ENCODE results near the gene SRP14.

Gene SRP14

DNA sequence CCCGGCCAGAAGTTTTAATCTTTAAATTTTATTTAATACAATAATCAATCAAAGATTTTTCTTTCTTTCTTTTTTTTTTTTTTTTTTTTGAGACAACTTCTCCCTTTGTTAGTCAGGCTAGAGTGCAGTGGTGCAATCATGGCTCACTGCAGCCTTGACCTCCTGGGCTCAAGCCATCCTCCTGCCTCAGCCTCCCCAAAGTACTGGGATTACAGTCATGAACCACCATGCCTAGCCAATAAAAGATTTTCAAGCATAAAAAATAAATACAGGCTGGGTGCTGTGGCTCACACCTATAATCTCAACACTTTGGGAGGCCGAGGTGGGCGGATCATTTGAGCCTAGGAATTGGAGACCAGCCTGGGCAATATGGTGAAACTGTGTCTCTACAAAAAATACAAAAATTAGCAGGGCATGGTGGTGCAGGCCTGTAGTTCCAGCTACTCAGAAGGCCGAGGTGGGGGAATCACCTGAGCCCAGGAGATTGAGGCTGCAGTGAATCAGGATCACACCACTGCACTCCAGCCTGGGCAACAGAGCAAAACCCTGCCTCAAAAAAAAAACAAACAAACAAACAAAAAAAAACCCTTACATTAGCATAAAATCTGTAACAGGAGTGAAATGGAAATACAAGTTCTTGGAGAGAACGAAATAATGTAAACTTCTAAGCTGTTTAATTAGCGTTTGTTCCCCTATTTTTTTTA, 29.1 kb upstream of the SRP14 start:
- DNase-seq (ENCODE audit: low spot score), result no peak

DNA sequence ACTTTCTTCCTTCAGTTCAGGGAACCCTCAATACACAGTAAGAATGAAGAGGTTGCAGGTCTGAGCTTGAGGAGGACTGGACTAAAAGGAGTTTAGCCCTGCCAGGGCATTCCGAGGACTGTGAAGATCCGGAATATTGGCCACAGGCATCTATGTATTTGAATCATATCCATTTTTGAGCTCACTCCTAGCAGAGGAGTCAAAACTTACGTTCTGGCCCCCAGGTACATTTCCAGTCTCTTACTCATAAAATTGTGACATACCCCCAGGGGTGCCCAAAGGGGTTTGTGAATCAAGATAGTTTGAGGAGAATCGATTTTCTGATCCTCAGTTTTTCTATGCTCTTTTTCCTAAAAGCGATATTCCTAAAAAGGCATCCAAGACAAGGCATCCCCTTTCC, 27.6 kb upstream of the SRP14 start:
- DNase-seq (ENCODE audit: low spot score), result no peak

DNA sequence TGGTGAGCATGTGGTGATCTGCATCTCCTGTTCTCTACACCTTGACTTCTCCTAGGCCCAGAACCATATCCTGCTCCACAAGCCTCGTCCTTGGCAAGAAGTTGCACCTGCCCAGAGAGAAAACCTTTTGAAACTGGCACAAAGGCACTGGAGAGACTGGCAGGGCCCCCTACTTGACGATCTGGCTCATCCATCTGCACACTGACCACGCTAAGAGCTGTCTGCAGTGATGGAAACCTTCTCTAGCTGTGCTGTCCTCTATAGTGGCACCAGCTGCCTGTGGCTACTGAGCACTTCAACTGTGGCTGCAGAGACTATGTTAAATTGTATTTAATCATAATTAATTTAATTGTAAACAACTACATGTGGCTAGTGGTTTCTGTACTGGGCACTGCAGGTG, 26.2 kb upstream of the SRP14 start:
- no peak for DNase-seq (ENCODE audit: low spot score)

DNA sequence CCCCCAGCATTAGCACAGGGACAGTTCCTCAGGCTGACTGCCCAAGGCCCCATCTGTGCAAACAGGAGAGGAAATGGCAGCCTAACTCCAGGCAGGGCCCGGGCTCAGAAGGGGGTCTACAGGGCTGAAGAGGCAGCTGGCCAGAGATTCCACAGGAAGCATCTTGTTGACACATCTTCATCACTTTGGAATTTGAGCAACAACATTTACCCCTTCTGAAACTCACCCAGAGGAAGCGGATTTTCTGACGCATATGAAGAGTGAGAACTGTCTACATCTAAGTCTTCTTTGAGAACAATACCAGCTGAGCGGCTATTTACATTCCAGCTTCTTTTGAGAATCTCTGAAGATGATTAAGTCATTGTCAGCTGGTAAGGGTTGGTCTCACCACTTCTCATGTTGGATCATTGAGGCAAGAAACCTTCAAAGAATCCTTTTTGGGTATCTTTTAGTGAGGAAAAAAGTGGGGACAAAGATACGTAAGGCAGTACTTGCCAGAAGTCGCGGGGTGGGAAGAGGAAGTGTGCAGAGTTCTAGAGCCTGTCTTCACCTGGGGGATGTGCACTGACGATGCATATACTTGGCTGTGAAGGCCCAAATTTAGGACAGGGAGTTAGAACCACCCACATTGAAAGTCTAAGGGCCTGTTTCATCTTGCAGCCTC, 25.4 kb upstream of the SRP14 start:
- no peak for DNase-seq (ENCODE audit: low spot score)

DNA sequence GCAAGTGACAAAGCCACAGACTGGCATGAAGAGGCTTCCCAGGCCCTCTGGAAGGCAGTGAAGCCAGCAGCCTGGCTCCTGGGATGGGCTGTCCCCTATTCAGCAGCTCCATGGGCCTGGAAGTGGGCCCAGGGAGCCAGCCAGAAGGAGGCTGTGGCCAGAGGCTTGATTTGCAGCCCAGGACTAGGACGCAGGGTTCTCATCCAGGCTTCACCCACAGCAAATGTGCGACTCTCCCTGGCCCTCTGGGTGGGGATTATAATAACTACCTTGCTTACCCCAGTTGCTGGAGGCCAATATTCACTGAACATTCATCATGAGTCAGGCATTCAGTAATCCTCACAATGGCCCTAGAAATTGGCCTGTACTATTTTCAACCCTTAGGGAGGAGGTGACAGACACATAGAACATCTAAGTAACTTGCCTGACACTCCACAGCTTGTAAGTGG, 24.6 kb upstream of the SRP14 start:
- peak; percentile 62 for DNase-seq (ENCODE audit: low spot score)

DNA sequence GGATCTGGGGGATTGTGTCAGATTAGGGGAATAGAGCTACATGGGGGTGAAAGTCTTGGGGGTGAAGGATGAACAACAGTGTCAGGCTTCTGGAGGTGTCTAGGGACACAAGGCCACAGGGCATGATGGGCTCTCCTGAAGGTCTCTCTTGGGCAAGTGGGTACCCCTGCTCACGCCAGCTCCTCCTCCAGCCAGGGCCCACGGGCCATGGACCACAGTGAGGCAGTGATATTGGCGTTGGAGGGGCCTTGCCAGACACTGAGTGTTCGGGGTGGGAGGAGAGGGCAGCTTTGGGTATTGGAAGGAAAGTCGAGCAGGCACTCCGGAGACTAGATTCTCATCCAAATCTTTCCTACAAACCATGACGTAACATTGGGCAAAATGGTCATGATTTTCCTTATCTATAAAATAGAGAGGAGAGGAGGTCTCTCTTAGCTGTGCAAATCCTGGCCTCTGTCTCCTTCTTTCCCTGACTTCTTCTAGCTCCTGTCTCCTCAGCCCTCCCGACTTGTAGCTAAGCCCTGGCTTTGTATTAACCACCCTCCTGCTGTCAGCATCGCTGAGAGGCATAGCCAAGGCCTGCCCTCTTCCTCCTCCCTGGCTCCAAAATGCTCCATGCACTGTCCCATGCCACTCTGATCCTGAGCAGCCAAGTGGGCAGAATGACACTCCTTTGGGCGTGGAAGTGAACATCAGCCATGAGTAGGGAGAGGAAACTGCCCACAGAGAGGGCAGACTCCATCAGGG, 24.0 kb upstream of the SRP14 start:
- no peak for DNase-seq (ENCODE audit: low spot score)

DNA sequence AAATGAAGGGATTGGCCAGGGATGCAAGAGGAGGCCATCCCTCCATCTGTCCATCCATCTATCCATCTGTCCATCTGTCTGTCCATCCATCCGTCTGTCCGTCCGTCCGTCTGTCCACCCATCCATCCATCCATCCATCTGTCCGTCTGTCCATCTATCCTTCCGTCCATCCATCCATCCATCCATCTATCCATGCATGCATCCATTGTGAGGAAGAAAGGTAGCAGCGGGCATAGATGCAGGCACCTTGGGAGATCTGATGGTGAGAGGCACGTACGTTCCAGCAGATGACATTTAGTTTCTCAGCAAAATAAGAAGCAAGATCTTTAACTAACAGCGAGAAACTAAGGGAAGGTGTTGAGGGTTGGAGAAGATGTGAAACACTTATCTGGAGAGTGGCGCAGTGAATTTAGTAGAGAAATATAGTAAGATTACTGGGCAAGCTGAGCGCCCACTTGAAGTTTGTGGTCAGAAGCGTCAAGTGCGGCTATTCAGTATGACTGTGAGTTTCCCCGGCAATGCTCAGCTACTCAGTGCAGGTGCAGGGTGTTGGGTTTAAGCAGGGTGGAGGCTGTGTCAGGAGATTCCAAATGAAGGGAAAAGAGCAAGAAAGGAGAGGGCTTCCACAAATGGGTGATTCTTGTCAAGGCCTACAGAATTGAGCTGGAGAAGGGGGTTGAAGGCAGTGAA, 22.4 kb upstream of the SRP14 start:
- no peak for DNase-seq (ENCODE audit: low spot score)

DNA sequence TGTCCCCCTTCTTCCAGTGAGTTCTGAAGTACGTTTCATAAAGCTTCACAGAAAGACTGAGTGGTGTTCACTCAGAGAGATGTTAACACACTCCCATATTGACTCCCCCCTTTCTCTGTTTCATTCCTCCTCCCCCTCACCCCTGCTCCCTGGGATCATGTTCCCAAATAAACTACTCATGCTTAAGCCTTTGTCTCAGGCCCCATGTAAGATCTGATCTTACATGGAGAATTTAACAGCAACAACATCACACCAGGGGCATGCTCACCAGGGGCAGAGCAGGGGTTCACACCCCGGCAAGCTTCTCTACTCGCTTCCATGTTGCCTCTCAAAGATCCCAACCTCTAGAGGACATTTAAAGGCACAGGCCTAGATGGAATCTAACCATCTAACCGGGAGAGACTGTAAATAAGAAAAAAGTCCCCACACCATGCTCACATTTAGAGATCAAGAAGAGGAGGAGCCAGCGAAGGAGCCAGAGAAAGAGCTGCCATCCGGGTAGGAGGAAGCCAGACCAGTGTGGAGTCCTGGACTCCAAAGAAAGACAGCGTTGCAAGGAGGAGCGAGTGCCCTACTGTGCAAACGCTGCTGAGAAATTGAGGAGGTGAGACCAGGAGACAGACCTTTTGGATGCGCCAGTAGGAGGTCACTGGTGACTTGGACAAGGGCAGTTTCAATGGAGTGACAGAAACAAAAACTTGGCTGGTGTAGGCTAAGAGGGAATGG, 21.4 kb upstream of the SRP14 start:
- DNase-seq (ENCODE audit: low spot score), result no peak

DNA sequence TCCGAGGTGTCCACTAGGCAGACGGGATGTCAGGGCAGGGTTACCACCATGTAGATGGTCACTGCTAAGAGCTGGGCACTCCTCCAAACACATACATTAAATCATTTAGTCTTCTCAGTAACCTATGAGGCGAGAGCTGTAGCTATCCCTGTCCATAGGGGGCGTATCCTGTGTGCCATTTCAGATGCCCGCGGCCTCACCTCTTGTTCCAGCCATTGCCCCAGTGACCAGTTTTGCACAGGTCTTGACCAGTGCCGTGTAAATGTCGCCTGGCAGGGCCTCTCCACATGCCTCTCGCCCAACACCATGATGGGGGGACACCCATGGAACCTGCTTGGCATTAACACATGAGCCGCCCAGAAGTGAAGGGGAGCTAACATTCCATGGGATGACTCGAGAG, 20.8 kb upstream of the SRP14 start:
- DNase-seq (ENCODE audit: low spot score), result no peak

DNA sequence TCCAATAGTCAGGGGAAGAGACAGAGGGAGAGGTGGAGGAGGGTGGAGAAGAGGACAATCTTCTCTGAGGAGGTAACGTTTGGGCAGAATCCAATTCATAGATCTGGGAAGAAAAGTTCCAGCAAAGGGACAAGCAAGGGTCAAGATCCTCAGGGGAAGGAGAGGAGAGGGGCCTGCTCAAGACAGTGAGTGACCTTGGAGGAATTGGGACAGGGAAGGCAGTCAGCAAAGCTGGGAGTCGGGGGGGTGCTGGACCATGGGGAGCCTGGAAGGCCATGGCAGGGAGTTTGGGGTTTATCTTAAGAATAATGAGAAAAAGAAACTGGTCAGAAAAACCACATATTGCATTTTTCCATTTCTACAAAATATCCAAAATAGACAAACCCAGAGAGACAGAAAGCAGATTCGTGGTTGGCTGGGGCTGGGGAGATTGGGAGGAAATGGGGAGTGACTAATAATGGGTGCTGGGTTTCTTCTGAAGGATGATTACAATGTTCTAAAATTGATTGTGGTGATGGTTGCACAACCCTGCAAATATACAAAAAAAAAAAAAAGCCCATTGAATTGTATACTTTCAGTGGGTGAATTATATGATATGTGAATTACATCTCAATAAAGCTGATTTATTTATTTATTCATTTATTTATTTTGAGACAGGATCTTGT, 19.6 kb upstream of the SRP14 start:
- DNase-seq (ENCODE audit: low spot score), result no peak

DNA sequence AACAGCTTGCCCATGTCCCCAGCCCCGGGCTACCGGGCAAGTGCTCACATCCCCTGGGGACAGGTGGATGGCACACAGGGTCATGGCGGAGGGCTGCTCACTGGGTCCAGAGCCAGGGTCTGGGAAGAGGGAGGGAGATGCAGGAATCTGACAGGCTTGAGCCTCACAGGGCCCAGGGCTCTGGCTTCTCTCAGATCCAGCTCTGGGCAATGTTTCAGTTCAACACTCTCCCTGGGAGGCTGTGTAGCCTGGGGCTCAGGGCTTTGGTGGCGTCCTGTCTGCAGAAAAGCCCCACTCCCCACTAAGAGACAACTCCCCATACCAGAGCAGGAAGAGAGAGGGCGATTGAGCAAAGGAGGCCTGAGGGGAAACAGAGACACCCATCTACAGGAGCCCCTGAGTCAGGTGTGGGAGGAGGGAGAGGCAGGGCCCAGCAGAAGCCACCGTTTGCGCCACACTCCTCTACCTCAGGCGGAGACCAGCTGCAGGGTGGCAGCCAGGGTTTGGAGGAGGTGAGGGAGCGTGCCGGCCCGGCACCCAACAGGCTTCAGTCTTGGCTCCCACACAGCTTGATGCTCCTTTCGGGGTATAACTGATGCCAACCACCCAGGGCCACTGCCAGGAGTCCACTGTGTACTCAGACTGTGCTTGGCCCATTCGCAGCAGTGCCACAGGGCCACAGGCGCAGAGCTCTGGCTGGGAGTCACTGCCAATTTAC, 16.8 kb upstream of the SRP14 start:
- no peak for DNase-seq (ENCODE audit: low spot score)

DNA sequence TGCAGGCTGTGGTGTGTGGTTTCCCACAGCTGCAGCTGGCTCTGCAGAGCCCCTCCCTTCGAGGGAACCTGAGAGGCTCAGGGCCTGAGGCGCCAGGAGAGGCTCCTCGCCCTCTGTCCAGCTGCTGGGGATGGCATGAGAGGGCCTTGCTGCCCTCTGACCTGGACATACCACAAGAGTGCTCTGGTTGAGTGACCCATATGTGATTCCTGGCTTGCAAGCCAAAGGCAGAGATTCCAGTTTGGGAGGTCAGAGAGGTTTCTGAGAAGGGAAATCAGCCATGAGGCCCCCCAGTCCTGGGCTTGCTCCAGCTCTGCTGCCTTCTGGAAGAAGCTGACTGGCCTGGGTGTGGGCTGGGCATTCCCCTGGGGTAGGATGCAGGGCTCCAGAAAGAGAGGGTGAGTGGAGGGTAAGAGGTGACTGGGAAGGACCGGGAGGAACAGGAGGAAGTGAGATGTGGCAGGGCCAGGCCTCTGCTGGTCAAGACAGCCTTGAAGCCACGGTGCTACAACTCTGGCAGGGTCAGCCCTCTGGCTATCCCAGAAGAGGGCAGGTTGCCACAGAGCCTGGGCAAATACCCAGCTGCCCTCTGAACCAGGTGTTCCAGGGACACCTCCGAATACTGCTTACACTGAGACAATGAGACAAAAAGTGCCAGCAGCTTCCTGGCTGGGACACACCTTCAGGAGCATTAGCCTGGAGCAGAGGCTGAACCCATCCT, 16.0 kb upstream of the SRP14 start:
- peak; percentile 58 for DNase-seq (ENCODE audit: low spot score)

DNA sequence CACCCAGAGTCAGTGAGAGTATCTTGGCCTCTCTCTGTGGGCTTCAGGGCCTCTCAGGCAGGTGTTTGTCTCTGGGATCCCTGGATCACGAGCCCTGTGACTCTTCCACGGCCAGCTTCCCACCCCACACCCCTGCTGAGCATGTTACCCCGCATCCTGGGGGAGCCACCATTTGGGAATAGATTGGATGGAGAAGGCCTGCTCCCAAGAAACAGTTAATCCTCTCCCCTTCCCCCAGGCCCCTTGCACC, 15.5 kb upstream of the SRP14 start:
- no peak for DNase-seq (ENCODE audit: low spot score)

DNA sequence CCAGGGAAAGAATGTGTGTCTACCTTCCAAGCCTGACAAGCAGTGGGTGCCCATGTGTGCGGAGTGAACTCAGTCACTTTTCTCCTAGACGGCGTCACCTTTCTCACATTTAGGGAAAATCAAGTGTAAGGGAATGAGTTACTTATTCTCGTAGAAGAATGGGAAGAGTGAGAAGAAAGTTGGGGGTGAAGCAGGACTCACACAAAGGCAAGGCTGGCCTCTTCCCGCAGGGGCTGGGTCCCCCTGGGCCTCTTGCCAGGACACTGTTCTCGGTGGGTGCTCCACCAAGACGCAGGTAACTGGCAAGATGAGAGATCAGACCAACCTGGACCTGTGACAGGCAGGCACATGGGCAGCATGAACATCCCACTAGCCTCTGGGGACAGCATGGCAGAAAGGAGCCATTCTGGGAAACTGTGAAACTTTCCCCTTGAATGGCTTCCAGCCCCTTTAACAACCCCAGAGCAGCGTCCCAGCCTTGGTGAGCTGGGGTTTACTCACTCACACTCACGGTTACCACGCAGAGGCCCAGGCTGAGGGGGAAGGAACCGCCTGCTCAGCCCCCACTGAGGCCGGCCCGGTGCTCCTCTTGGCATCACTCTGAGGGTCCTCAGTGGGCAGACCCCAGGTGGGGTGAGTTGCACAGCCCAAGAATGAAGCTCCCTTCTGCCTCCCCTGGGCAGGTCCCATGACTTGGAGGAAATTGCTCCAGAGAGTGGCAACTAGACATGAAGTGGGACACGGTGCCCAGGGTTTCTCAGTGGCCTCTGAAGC, 15.0 kb upstream of the SRP14 start:
- DNase-seq (ENCODE audit: low spot score), result no peak

DNA sequence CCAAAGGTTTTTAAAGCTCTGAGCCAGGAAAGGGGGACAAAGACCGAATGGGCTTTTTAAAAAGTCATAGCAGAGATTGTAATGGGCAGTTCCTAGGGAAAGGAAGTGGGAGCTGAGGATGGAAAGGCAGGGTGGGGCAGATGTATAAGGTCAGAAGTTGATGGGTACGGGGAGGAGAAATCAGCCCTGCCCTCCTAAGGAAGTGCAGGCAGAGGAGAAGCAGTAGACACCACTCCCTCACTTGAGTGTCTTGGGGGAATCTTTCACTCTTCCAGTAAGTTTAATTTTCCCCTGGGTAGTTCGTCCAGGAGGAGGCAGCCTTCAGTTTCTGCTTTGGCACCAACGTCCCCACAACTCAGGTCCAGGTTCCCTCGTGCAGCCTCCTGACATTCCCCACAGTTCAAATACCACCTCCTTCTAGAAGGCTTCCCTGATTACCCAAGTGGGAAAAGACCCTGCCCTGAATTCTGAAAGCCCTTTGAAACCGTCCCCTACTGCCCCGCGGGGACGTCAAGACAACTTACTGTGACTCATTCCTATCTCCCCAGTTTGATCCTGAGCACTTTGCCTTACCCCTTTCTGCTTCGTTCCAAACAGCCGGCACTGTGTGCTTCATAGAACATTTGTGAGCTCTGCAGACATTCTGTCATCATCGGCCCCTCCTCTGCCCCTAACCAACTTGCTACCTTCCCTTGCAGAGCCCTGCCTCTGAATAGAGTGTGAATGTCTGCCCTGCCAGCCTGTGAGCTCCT, 14.3 kb upstream of the SRP14 start:
- no peak for DNase-seq (ENCODE audit: low spot score)

DNA sequence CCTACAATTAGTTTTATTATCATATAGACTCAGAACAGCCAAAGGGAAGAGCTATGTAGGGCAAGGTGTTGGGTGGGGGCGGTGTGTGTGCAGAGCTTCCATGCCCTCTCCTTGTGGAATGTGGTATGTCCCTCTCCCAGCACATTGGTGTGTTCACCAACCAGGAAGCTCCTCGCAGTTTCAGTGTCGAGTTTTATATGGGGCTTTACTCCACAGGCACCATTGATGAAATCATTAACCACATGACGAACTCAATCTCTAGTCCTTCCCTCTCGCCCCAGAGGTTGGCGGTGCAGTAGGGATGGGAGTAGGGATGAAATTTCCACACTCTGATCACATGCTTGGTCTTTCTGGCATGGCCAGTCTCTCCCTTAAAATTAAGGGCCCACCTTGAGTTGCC, 13.6 kb upstream of the SRP14 start:
- DNase-seq (ENCODE audit: low spot score), result no peak

DNA sequence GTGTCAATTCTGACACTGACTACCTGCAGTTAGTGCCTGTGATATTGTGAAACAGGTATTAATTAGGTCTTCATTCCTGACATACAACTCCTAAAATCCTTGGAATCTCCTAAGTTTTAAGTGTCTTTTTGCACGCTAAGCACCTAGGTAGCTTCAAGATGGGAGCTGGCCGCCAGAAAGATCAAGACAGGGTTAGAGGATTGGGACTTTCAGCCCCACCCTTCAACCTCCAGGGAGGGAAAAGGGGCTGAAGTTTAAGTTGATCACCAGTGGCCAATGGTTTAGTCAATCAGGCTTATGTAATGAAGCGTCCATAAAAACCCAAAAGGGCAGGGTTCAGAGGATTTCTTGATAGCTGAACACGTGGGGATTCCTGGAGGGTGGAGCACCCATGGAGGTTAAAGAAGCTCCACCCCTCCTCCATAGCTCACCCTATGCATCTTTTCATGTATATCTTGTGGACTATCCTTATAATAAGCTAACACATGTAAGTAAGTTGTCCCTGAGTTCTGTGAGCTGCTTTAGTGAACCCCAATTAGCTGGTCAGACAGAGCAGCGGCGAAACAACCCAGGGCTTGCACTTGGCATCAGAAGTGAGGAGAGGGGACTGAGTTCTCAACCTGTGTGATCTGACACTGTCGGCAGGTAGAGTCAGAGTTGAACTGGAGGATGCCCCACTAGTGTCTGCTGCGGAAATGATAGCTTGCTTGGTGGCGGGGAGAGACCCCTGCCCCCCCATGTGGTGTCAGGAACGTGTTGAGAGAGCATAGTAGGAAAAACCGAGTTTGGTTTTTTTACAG, 12.8 kb upstream of the SRP14 start:
- DNase-seq (ENCODE audit: low spot score), result no peak

Data from AG08396 (cell line).